GM19193 (cell line): ENCODE measurements around the gene MRFAP1L1.

Source experiments
- POLR2A ChIP-seq: IDR thresholded peaks from 4 replicates; pipeline ENCODE4 v1.6.1; 2011; ENCODE audit not compliant: insufficient read depth, insufficient read length; ENCODE audit errors: extremely low read depth

The MRFAP1L1 gene

GRCh38 chr4:6706173-6706572 is 3.5 kb downstream of the MRFAP1L1 start:
- no peak for TF ChIP-seq POLR2A

- TF ChIP-seq POLR2A, result no peak
Measured at GRCh38 chr4:6705646-6706045, 4.0 kb downstream of the MRFAP1L1 start.

GRCh38 chr4:6703786-6704185 is 5.9 kb downstream of the MRFAP1L1 start:
- TF ChIP-seq POLR2A, result no peak

GRCh38 chr4:6702761-6703160 is 6.9 kb downstream of the MRFAP1L1 start:
- no peak for TF ChIP-seq POLR2A

GRCh38 chr4:6701371-6701770 is 8.3 kb downstream of the MRFAP1L1 start:
- no peak for TF ChIP-seq POLR2A

GRCh38 chr4:6699903-6700302 is 9.8 kb downstream of the MRFAP1L1 start:
- no peak for TF ChIP-seq POLR2A

- no peak for TF ChIP-seq POLR2A
Measured at GRCh38 chr4:6699388-6699787, 10.3 kb downstream of the MRFAP1L1 start.

- no peak for TF ChIP-seq POLR2A
Measured at GRCh38 chr4:6697131-6697530, 12.5 kb downstream of the MRFAP1L1 start.

GRCh38 chr4:6696611-6697010 is 13.1 kb downstream of the MRFAP1L1 start:
- no peak for TF ChIP-seq POLR2A

- TF ChIP-seq POLR2A, result no peak
Measured at GRCh38 chr4:6695660-6696610, 13.7 kb downstream of the MRFAP1L1 start.

GRCh38 chr4:6694177-6694901 is 15.3 kb downstream of the MRFAP1L1 start:
- no peak for TF ChIP-seq POLR2A

GRCh38 chr4:6693231-6694176 is 16.2 kb downstream of the MRFAP1L1 start, which contains the start of gene S100P:
S100P (plus strand) TSS chr4:6693878; CDS start chr4:6693933, 55 bp downstream.
- TF ChIP-seq POLR2A, result no peak

- TF ChIP-seq POLR2A, result no peak
Measured at GRCh38 chr4:6692806-6693205, 16.9 kb downstream of the MRFAP1L1 start.

- no peak for TF ChIP-seq POLR2A
Measured at GRCh38 chr4:6692379-6692778, 17.3 kb downstream of the MRFAP1L1 start.

GRCh38 chr4:6689506-6689960 is 20.1 kb downstream of the MRFAP1L1 start:
- no peak for TF ChIP-seq POLR2A

- no peak for TF ChIP-seq POLR2A
Measured at GRCh38 chr4:6688879-6689505, 20.7 kb downstream of the MRFAP1L1 start.
